CD14-positive monocyte (primary cell): ENCODE measurements around the gene HIBCH. TPM values are rescaled to one million over a fixed set of nuclear protein-coding genes. Genes with fewer than 3 reads are reported as not detected.

ENCODE experiments used
- DNase-seq, 3 donors: peaks; one replicate each; pipeline ENCODE4 v3.0.0-alpha.2; 2011 to 2022
- H2AFZ ChIP-seq: 2 replicates; pipeline ENCODE4 v1.6.0; 2012; ENCODE audit warnings: mild to moderate bottlenecking, low read depth, low read length, inconsistent platforms; ENCODE audit not compliant: insufficient read depth, poor library complexity, severe bottlenecking
- H3K27ac ChIP-seq, 2 donors: 1 replicate in 1 of 2; 2 replicates in 1 of 2; pipeline ENCODE4 v1.5.1; 2012 to 2013; ENCODE audit warnings: low read length in 2 of 2, control low read depth in 1 of 2, inconsistent platforms in 1 of 2, low read depth in 1 of 2, mild to moderate bottlenecking in 1 of 2
- H3K27me3 ChIP-seq, 2 donors: one replicate each; pipeline versions ENCODE4 v1.6.0 to v1.6.1; 2011 to 2013; ENCODE audit warnings: low read length in 2 of 2; ENCODE audit not compliant: control insufficient read depth in 2 of 2, insufficient read depth in 2 of 2
- H3K36me3 ChIP-seq, 2 donors: replicated peaks in 1 of 2; 1 replicate in 1 of 2; 2 replicates in 1 of 2; pipeline versions ENCODE4 v1.5.1 to v1.6.1; 2012 to 2013; ENCODE audit warnings: low read length in 2 of 2, control low read depth in 1 of 2, inconsistent platforms in 1 of 2, mild to moderate bottlenecking in 1 of 2; ENCODE audit not compliant: insufficient read depth in 2 of 2, control insufficient read depth in 1 of 2
- H3K4me1 ChIP-seq, 2 donors: 1 replicate in 1 of 2; 2 replicates in 1 of 2; pipeline versions ENCODE4 v1.5.1 to v1.6.1; 2012 to 2013; ENCODE audit warnings: low read length in 2 of 2, control low read depth in 1 of 2, inconsistent platforms in 1 of 2, mild to moderate bottlenecking in 1 of 2, moderate library complexity in 1 of 2; ENCODE audit not compliant: insufficient read depth in 2 of 2, control insufficient read depth in 1 of 2
- H3K4me2 ChIP-seq: replicated peaks from 2 replicates; pipeline ENCODE3; 2012; ENCODE audit warnings: low read length, moderate library complexity, mild to moderate bottlenecking; ENCODE audit not compliant: poor library complexity, severe bottlenecking; ENCODE audit errors: extremely low read depth
- H3K4me3 ChIP-seq, 3 experiments: fragments of 200-600 bp in 1 of 3; sonication (generic) in 1 of 3; replicated peaks in 1 of 3; 1 replicate in 2 of 3; 2 replicates in 1 of 3; pipeline ENCODE4 v1.5.1; 2011 to 2013; ENCODE audit warnings: low read length in 3 of 3, mild to moderate bottlenecking in 3 of 3, control low read depth in 2 of 3, low read depth in 2 of 3, inconsistent platforms in 1 of 3, moderate library complexity in 1 of 3
- H3K79me2 ChIP-seq: 2 replicates; pipeline ENCODE4 v1.6.0; 2012; ENCODE audit warnings: mild to moderate bottlenecking, control low read depth, inconsistent platforms, low read length, moderate library complexity; ENCODE audit not compliant: insufficient read depth
- H3K9ac ChIP-seq: 2 replicates; pipeline ENCODE4 v1.6.0; 2017; ENCODE audit warnings: low read length, mild to moderate bottlenecking; ENCODE audit not compliant: insufficient read depth, poor library complexity, severe bottlenecking
- H3K9me3 ChIP-seq, 2 donors: replicated peaks in 1 of 2; 1 replicate in 1 of 2; 2 replicates in 1 of 2; pipeline versions ENCODE4 v1.5.1 to v1.6.1; 2012 to 2013; ENCODE audit warnings: low read length in 2 of 2, control low read depth in 1 of 2; ENCODE audit not compliant: control insufficient read depth in 1 of 2, insufficient read depth in 1 of 2
- H4K20me1 ChIP-seq: 2 replicates; pipeline ENCODE4 v1.6.0; 2012; ENCODE audit warnings: mild to moderate bottlenecking, low read length, control low read depth, moderate library complexity; ENCODE audit not compliant: insufficient read depth
- H3K27ac Mint-ChIP-seq, 7 donors: one replicate each; pipeline ENCODE4 v1.8.0; 2020; ENCODE audit warnings: mild to moderate bottlenecking in 7 of 7, mixed read lengths in 7 of 7, moderate library complexity in 6 of 7, inconsistent platforms in 2 of 7
- H3K27me3 Mint-ChIP-seq, 3 donors: one replicate each; pipeline ENCODE4 v1.8.0; 2021 to 2022; ENCODE audit warnings: low read depth in 3 of 3, mild to moderate bottlenecking in 3 of 3, mixed read lengths in 3 of 3, moderate library complexity in 3 of 3, inconsistent platforms in 1 of 3
- H3K36me3 Mint-ChIP-seq, 2 donors: one replicate each; pipeline ENCODE4 v1.8.0; 2020; ENCODE audit warnings: mixed read lengths in 2 of 2, inconsistent platforms in 1 of 2, mild to moderate bottlenecking in 1 of 2
- H3K4me1 Mint-ChIP-seq: one replicate; pipeline ENCODE4 v1.8.0; 2020; ENCODE audit warnings: mild to moderate bottlenecking, mixed read lengths
- H3K4me3 Mint-ChIP-seq, 2 donors: one replicate each; pipeline ENCODE4 v1.8.0; 2020; ENCODE audit warnings: mild to moderate bottlenecking in 2 of 2, mixed read lengths in 2 of 2, moderate library complexity in 1 of 2
- H3K9me3 Mint-ChIP-seq, 7 donors: one replicate each; pipeline ENCODE4 v1.8.0; 2020 to 2022; ENCODE audit warnings: mixed read lengths in 7 of 7, mild to moderate bottlenecking in 6 of 7, moderate library complexity in 6 of 7, inconsistent platforms in 2 of 7
- CTCF ChIP-seq: fragments of 200-600 bp; IDR thresholded peaks from one replicate; pipeline ENCODE4 v1.8.0; 2022; ENCODE audit warnings: antibody characterized with exemption, mild to moderate bottlenecking
- WGBS: methylation state at CpG from one replicate; pipeline ENCODE4 v1.1.5; 2013; ENCODE audit warnings: missing lambda C conversion rate; ENCODE audit not compliant: insufficient coverage; 5-methylcytosine and 5-hydroxymethylcytosine counted together
- intact Hi-C, 2 donors: fragments of 100-400 bp; cut with micrococcal nuclease; formaldehyde crosslinking; loops; one replicate each; pipeline versions ENCODE4 v1.15.0 to v1.15.1; 2023
- polyA plus RNA-seq, 3 donors: library from polyadenylated mRNA; depleted of rRNA in 1 of 3; unstranded in 2 of 3; stranded (reverse) in 1 of 3; fragments of 300-500 nt in 2 of 3; fragments of >200 nt in 1 of 3; fragmentation: Illumina TruSeq in 2 of 3; gene quantifications; 1 replicate in 2 of 3; 2 replicates in 1 of 3; pipeline ENCODE4 v1.2.3, GENCODE V29; 2012 to 2021

HIBCH gene
- polyA plus RNA-seq, 3 donors, result 3.3 to 8.2 (median 7.3) TPM

DNA sequence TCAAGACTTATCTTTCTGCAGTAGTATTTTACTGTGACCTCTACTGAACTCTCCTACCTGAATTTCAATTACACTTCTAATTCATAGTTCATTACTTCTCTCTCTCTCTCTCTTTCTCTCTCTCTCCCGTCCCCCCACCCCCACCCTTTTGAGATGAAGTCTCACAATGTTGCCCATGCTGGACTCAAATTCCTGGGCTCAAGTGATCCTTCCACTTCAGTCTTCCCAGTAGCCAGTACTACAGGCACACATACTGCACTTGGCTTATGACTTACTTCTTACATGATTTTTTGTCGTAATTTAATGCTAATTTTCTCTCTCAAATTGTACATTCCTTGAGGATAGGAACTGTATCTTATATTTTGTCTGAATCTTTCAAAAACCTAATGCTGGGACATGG, 6.0 kb upstream of the HIBCH start:
- H3K9me3 Mint-ChIP-seq, result no peaks in the 10 kb centered on the region
- 67% methylated on average over 1 of the region's 2 CpGs for WGBS
- H3K27me3 ChIP-seq, result no peaks in the 10 kb centered on the region
- H3K4me1 Mint-ChIP-seq, result peaks cover under 1% of the 10 kb centered on the region
- TF ChIP-seq CTCF, result no peak
- no peak for DNase-seq
- no peaks in the 10 kb centered on the region for H3K36me3 Mint-ChIP-seq
- intact Hi-C loops, result no loop called here
- no peak overlapping the region for H3K27ac Mint-ChIP-seq
- peaks cover 0 to under 1% of the 10 kb centered on the region in 2 donors for H3K4me1 ChIP-seq
- no peak overlapping the region for H3K4me3 Mint-ChIP-seq
- H3K4me3 ChIP-seq, result no peak overlapping the region
- no peaks in the 10 kb centered on the region for H3K79me2 ChIP-seq
- H3K4me2 ChIP-seq, result no peak overlapping the region
- H3K9me3 ChIP-seq, result no peaks in the 10 kb centered on the region
- no peaks in the 10 kb centered on the region for H3K36me3 ChIP-seq
- H4K20me1 ChIP-seq, result no peaks in the 10 kb centered on the region
- no peak overlapping the region for H3K27ac ChIP-seq
- peaks cover 0 to 1% (median 1%) of the 10 kb centered on the region in 3 donors for H3K27me3 Mint-ChIP-seq
- no peak overlapping the region for H3K9ac ChIP-seq
- no peak overlapping the region for H2AFZ ChIP-seq

DNA sequence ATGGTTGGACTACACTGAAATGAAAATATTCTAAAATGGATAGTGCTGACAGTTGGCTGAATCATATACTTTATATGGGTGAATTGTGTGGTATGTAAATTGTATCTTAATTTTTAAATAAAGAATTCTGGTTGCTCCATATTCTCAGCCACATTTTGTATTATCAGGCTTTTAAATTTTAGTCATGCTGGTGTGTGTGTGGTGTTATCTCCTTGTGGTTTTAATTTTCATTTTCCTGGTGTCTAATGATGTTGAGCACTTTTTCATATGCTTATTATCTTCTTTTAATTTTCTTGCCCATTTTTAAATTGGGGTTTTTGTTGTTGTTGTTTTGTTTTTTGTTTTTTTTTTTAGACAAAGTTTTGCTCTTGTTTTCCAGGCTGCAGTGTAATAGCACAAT, 3.8 kb upstream of the HIBCH start:
- H3K27me3 Mint-ChIP-seq, result peaks cover 0 to 1% (median 1%) of the 10 kb centered on the region in 3 donors
- H3K27ac Mint-ChIP-seq, result no peak overlapping the region
- H3K27me3 ChIP-seq, result no peaks in the 10 kb centered on the region
- no peak overlapping the region for H3K4me2 ChIP-seq
- no peak overlapping the region for H3K4me3 ChIP-seq
- H3K4me1 Mint-ChIP-seq, result peaks cover 14% of the 10 kb centered on the region
- TF ChIP-seq CTCF, result no peak
- no peaks in the 10 kb centered on the region for H4K20me1 ChIP-seq
- no peak overlapping the region for H2AFZ ChIP-seq
- no peak overlapping the region for H3K9ac ChIP-seq
- H3K36me3 ChIP-seq, result no peaks in the 10 kb centered on the region
- no peak overlapping the region for H3K4me3 Mint-ChIP-seq
- no peaks in the 10 kb centered on the region for H3K9me3 ChIP-seq
- H3K9me3 Mint-ChIP-seq, result no peaks in the 10 kb centered on the region
- no peaks in the 10 kb centered on the region for H3K79me2 ChIP-seq
- intact Hi-C loops, result no loop called here
- DNase-seq, result no peak
- peaks cover 11 to 18% of the 10 kb centered on the region in 2 donors for H3K4me1 ChIP-seq
- H3K36me3 Mint-ChIP-seq, result no peaks in the 10 kb centered on the region
- no peak overlapping the region for H3K27ac ChIP-seq
